Stomach (tissue), 4 donors: ENCODE data around the gene COMMD1.

Experiments
- POLR2A ChIP-seq, 4 donors: fragments of 450-650 bp; IDR thresholded peaks; one replicate each; pipeline ENCODE4 v1.6.1; 2016; ENCODE audit warnings: antibody characterized with exemption in 4 of 4, control low read depth in 2 of 4, mild to moderate bottlenecking in 1 of 4, moderate library complexity in 1 of 4
- POLR2AphosphoS5 ChIP-seq, 3 donors: sonication (generic); formaldehyde crosslinking; IDR thresholded peaks; one replicate each; pipeline ENCODE4 v1.6.1; 2016; ENCODE audit warnings: antibody characterized with exemption in 3 of 3
- TF ChIP-seq, protein P1 (sequence below), 7 experiments: fragments of 450-650 bp in 4 of 7; fragments of 200-600 bp in 3 of 7; sonication (generic) in 3 of 7; IDR thresholded peaks; one replicate each; pipeline ENCODE4 v1.5.1; 2016 to 2019; ENCODE audit warnings: antibody characterized with exemption in 7 of 7, control low read depth in 2 of 7, mild to moderate bottlenecking in 1 of 7

DNA sequence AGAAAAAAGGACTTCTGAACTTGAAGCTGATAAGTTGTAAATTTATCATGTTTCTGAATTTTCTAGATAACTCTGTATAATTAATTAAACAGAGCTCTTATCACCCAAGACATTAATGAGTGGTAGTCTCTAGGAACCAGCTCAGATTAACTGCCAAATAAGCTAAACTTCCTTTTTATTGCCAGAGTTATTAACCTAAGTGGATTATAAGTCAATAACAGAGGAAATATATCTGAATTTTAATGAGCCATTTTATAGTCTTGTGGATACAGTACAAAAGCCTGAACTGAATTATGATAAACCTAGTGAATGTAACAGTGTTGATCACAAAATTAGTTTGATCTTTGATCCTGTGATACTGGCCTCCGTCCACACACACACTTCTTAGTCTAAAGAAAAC, 111.5 kb downstream of the COMMD1 start:
- TF ChIP-seq, protein P1, sequence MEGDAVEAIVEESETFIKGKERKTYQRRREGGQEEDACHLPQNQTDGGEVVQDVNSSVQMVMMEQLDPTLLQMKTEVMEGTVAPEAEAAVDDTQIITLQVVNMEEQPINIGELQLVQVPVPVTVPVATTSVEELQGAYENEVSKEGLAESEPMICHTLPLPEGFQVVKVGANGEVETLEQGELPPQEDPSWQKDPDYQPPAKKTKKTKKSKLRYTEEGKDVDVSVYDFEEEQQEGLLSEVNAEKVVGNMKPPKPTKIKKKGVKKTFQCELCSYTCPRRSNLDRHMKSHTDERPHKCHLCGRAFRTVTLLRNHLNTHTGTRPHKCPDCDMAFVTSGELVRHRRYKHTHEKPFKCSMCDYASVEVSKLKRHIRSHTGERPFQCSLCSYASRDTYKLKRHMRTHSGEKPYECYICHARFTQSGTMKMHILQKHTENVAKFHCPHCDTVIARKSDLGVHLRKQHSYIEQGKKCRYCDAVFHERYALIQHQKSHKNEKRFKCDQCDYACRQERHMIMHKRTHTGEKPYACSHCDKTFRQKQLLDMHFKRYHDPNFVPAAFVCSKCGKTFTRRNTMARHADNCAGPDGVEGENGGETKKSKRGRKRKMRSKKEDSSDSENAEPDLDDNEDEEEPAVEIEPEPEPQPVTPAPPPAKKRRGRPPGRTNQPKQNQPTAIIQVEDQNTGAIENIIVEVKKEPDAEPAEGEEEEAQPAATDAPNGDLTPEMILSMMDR (IDR thresholded peaks at IDR 0.05), result no peak
- TF ChIP-seq POLR2A (IDR thresholded peaks at IDR 0.05) (no peak), POLR2AphosphoS5 (IDR thresholded peaks at IDR 0.05) (no peak)
